HG03575 (cell line): ENCODE measurements around the gene CCDC88A.
"Not testable (repeated sequence)": the region's sequence is repeated elsewhere in the genome, so short reads cannot be mapped to it uniquely, and the experiment has no call there.

Experiments
- ATAC-seq: cut with Tn5 transposase; IDR thresholded peaks from one replicate; pipeline ENCODE4 v1.9.1; 2021; ENCODE audit not compliant: unreplicated experiment, insufficient number of reproducible peaks, low FRiP score; ENCODE audit errors: extremely low read depth

CCDC88A gene

GRCh38 chr2:55419679-55420438, at the start of gene CCDC88A:
Gene CCDC88A (minus strand): TSS chr2:55419856. CDS start chr2:55419079, 777 bp downstream.
- ATAC-seq: no peak

GRCh38 chr2:55461679-55462078, 42.0 kb upstream of the CCDC88A start:
- ATAC-seq: no peak

- ATAC-seq: no peak
Measured at GRCh38 chr2:55460562-55460961, 40.9 kb upstream of the CCDC88A start.

- ATAC-seq: no peak
Measured at GRCh38 chr2:55459714-55460274, 40.1 kb upstream of the CCDC88A start.

GRCh38 chr2:55459279-55459678, 39.6 kb upstream of the CCDC88A start:
- ATAC-seq: no peak

GRCh38 chr2:55454121-55454520, 34.5 kb upstream of the CCDC88A start:
- ATAC-seq: no peak

GRCh38 chr2:55452879-55453278, 33.2 kb upstream of the CCDC88A start:
- ATAC-seq: no peak

- no peak for ATAC-seq
Measured at GRCh38 chr2:55451699-55452098, 32.0 kb upstream of the CCDC88A start.

- ATAC-seq: not testable (repeated sequence)
Measured at GRCh38 chr2:55450014-55450413, 30.4 kb upstream of the CCDC88A start.

- ATAC-seq: not testable (repeated sequence)
Measured at GRCh38 chr2:55442045-55442760, 22.5 kb upstream of the CCDC88A start.

- no peak for ATAC-seq
Measured at GRCh38 chr2:55441280-55441892, 21.7 kb upstream of the CCDC88A start.

GRCh38 chr2:55439101-55439397, 19.4 kb upstream of the CCDC88A start:
- ATAC-seq: no peak

- no peak for ATAC-seq
Measured at GRCh38 chr2:55438391-55439100, 18.9 kb upstream of the CCDC88A start.

GRCh38 chr2:55437515-55438390, 18.1 kb upstream of the CCDC88A start:
- no peak for ATAC-seq

GRCh38 chr2:55431982-55432627, 12.4 kb upstream of the CCDC88A start:
- no peak for ATAC-seq

- ATAC-seq: no peak
Measured at GRCh38 chr2:55430211-55430975, 10.7 kb upstream of the CCDC88A start.

- no peak for ATAC-seq
Measured at GRCh38 chr2:55428258-55428657, 8.6 kb upstream of the CCDC88A start.
